HL-60 (cell line): ENCODE measurements around the gene EML6.

Experiments
- DNase-seq, 2 experiments: peaks; one replicate each; pipeline ENCODE4 v3.0.0-alpha.2; 2010 to 2020; ENCODE audit warnings: low read depth in 1 of 2, low spot score in 1 of 2
- H3K27ac ChIP-seq: fragments of 250-450 bp; sonication (Bioruptor Pico); replicated peaks from 2 replicates; pipeline ENCODE4 v1.5.1; 2020; ENCODE audit warnings: mild to moderate bottlenecking, moderate library complexity
- H3K27me3 ChIP-seq: fragments of 250-450 bp; sonication (Bioruptor Pico); 2 replicates; pipeline ENCODE4 v1.5.1; 2021; ENCODE audit warnings: mild to moderate bottlenecking, moderate library complexity; ENCODE audit not compliant: insufficient read depth, poor library complexity, severe bottlenecking
- H3K4me3 ChIP-seq: replicated peaks from 2 replicates; pipeline ENCODE4 v1.5.1; 2011; ENCODE audit warnings: mild to moderate bottlenecking, control low read depth, low read length; ENCODE audit not compliant: insufficient read depth
- GABPA ChIP-seq: IDR thresholded peaks from 2 replicates; pipeline ENCODE4 v1.6.1; 2012; ENCODE audit warnings: low read depth
- POLR2AphosphoS5 ChIP-seq: IDR thresholded peaks from 2 replicates; pipeline ENCODE4 v1.6.1; 2012; ENCODE audit warnings: low read depth
- REST ChIP-seq: IDR thresholded peaks from 2 replicates; pipeline ENCODE4 v1.6.1; 2012; ENCODE audit warnings: low read depth; ENCODE audit not compliant: insufficient replicate concordance
- SPI1 ChIP-seq: IDR thresholded peaks from 2 replicates; pipeline ENCODE4 v1.6.1; 2012; ENCODE audit warnings: low read depth, mild to moderate bottlenecking, borderline replicate concordance
- TF ChIP-seq, protein P1 (sequence below): IDR thresholded peaks from one replicate; pipeline ENCODE4 v1.5.1; 2011; ENCODE audit warnings: low read length, control low read depth, inconsistent platforms; ENCODE audit not compliant: insufficient read depth

The EML6 gene

DNA sequence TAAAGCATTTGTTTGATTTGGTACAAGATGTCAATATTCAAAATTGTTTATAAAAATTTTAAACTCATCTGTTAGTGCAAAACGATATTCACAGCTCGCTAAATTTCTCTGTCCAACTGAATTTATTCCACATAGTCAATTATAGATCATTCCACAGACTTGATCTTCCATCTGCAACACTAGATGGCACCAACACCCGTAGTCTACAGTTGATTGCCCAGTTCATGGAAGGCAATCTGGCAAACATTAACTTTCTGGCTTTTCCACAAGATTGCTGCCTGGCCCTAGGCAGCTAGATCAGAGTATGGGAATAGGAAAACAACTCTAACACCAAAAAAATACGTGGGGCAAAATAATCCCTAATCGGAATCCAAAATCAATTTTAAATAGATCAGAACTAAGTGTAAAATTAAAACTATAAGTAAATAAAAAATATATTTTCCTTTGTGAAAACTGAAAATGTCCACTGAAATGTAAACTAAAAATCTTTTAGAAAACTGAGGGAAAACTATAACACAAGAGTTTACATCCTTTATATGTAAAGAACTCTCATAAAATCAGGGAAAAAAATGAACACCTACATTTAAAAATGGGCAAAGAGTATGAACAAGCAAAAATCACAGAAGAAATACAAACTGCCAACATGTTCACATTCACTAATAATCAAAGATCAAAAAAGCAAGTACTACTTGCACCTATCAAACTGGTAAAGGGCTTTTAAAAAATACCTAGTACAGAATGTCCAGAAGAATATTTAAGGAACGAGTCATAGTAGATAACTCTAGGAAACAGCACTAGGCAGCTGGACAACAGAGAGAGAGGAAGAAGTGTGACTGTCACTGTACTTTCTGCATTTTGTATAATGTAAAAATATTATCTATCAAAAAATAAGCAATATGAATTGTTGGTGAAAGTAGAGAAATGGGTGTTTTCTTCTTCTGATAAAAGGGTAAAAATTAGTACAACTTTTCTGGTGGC, 291.8 kb downstream of the EML6 start:
- DNase-seq, result peak; percentile 43 to 58
- TF ChIP-seq REST, result no peak
- TF ChIP-seq GABPA, result no peak
- TF ChIP-seq, protein P1, sequence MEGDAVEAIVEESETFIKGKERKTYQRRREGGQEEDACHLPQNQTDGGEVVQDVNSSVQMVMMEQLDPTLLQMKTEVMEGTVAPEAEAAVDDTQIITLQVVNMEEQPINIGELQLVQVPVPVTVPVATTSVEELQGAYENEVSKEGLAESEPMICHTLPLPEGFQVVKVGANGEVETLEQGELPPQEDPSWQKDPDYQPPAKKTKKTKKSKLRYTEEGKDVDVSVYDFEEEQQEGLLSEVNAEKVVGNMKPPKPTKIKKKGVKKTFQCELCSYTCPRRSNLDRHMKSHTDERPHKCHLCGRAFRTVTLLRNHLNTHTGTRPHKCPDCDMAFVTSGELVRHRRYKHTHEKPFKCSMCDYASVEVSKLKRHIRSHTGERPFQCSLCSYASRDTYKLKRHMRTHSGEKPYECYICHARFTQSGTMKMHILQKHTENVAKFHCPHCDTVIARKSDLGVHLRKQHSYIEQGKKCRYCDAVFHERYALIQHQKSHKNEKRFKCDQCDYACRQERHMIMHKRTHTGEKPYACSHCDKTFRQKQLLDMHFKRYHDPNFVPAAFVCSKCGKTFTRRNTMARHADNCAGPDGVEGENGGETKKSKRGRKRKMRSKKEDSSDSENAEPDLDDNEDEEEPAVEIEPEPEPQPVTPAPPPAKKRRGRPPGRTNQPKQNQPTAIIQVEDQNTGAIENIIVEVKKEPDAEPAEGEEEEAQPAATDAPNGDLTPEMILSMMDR, result peak; percentile 15
- no peak for TF ChIP-seq POLR2AphosphoS5
- no peak for TF ChIP-seq SPI1
- Histone ChIP-seq H3K27me3 (no peaks in the 10 kb centered on the region), H3K4me3 (no peak overlapping the region), H3K27ac (no peak overlapping the region)

DNA sequence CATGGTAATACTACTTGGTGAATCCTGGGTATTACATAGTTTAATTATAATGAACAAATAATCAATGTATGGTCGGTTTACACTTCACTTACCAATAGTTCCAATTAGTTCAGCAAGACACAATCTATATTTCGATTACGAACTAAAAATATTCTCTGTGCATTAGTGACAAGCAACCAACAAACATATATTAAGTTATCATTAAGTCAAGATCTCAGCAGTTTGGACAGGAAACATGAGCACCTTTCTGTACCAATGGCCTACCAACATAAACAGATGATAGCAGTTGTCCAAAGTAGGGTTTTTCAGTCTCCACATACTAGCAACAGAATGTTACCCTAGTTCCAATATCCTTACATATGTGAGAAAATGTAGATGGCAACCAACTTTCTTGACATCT, 294.0 kb downstream of the EML6 start:
- H3K4me3 ChIP-seq, result no peak overlapping the region
- no peak for TF ChIP-seq GABPA
- TF ChIP-seq REST, result no peak
- no peak for TF ChIP-seq SPI1
- TF ChIP-seq POLR2AphosphoS5, result no peak
- no peak for DNase-seq
- H3K27me3 ChIP-seq, result no peaks in the 10 kb centered on the region
- peak overlapping the region; percentile 65 for H3K27ac ChIP-seq

- TF ChIP-seq, protein P1, result no peak
- no peak for TF ChIP-seq POLR2AphosphoS5
- no peak for TF ChIP-seq GABPA
- TF ChIP-seq SPI1, result no peak
- TF ChIP-seq REST, result no peak
- Histone ChIP-seq H3K27ac (peak overlapping the region; percentile 65), H3K27me3 (no peaks in the 10 kb centered on the region), H3K4me3 (no peak overlapping the region)
- DNase-seq, result peak in 1 of 2 experiments; percentile 18
Observed at GRCh38 chr2:55017880-55018279, 294.4 kb downstream of the EML6 start.
